Tibial nerve (tissue), 4 donors: ENCODE data around the gene VARS1. TPM values are rescaled to one million over a fixed set of nuclear protein-coding genes. Genes with fewer than 3 reads are reported as not detected.

Source experiments
- DNase-seq, 2 donors: peaks; one replicate each; pipeline ENCODE4 v3.0.0-alpha.2; 2019; ENCODE audit warnings: low spot score in 2 of 2
- H3K27ac ChIP-seq, 4 donors: fragments of 200-600 bp; sonication (generic) in 3 of 4; one replicate each; pipeline ENCODE4 v1.5.1; 2017 to 2019; ENCODE audit warnings: mild to moderate bottlenecking in 1 of 4
- H3K27me3 ChIP-seq, 2 donors: fragments of 200-600 bp; sonication (generic) in 1 of 2; one replicate each; pipeline versions ENCODE4 v1.5.1 to v1.6.0; 2017 to 2019
- H3K36me3 ChIP-seq, 3 donors: fragments of 200-600 bp; sonication (generic); one replicate each; pipeline ENCODE4 v1.5.1; 2018 to 2019
- H3K4me1 ChIP-seq, 4 donors: fragments of 200-600 bp; sonication (generic) in 3 of 4; one replicate each; pipeline ENCODE4 v1.5.1; 2017 to 2019
- H3K4me3 ChIP-seq, 4 donors: fragments of 200-600 bp; sonication (generic) in 3 of 4; one replicate each; pipeline ENCODE4 v1.5.1; 2017 to 2019; ENCODE audit warnings: mild to moderate bottlenecking in 1 of 4, moderate library complexity in 1 of 4
- H3K9me3 ChIP-seq, 4 donors: fragments of 200-600 bp; sonication (generic) in 3 of 4; one replicate each; pipeline ENCODE4 v1.5.1; 2017 to 2019
- CTCF ChIP-seq, 5 experiments: fragments of 200-600 bp in 3 of 5; fragments of 450-650 bp in 2 of 5; sonication (generic) in 3 of 5; IDR thresholded peaks; one replicate each; pipeline ENCODE4 v1.5.1; 2016 to 2019; ENCODE audit warnings: antibody characterized with exemption in 5 of 5, mild to moderate bottlenecking in 3 of 5, moderate library complexity in 2 of 5
- EP300 ChIP-seq, 2 donors: sonication (generic); formaldehyde crosslinking; IDR thresholded peaks; one replicate each; pipeline ENCODE4 v1.6.1; 2017; ENCODE audit warnings: antibody characterized with exemption in 2 of 2, mild to moderate bottlenecking in 1 of 2
- POLR2A ChIP-seq, 2 donors: fragments of 450-650 bp; IDR thresholded peaks; one replicate each; pipeline ENCODE4 v1.6.1; 2017; ENCODE audit warnings: antibody characterized with exemption in 2 of 2, mild to moderate bottlenecking in 2 of 2, moderate library complexity in 2 of 2
- WGBS, 2 donors: methylation state at CpG; one replicate each; pipeline ENCODE4 v1.1.5; 2018; 5-methylcytosine and 5-hydroxymethylcytosine counted together
- total RNA-seq, 4 donors: library from RNA; depleted of rRNA; stranded (reverse); fragments of >200 nt; gene quantifications; one replicate each; pipeline ENCODE4 v1.1.0, GENCODE V29; 2016

VARS1 gene
- total RNA-seq, 4 donors from 2014 or later, result 40.8 to 58.6 (median 50.1) TPM

- WGBS, 2 donors, result 46 to 52% methylated on average over 10 to 14 of the region's 14 CpGs
- H3K4me3 ChIP-seq, result no peak overlapping the region
These were observed 19.0 kb downstream of the VARS1 start for GRCh38 chr6:31776485-31776988.

GRCh38 chr6:31775633-31776484 is 19.7 kb downstream of the VARS1 start:
- DNase-seq, result no peak
- peaks cover 0 to 10% (median 9%) of the 10 kb centered on the region in 4 donors for H3K4me1 ChIP-seq
- no peaks in the 10 kb centered on the region for H3K9me3 ChIP-seq
- TF ChIP-seq POLR2A (IDR thresholded peaks at IDR 0.05) (no peak), EP300 (IDR thresholded peaks at IDR 0.05) (no peak), CTCF (IDR thresholded peaks at IDR 0.05) (no peak)
- no peaks in the 10 kb centered on the region for H3K27me3 ChIP-seq
- H3K4me3 ChIP-seq, result no peak overlapping the region
- H3K27ac ChIP-seq, result peak overlapping the region in 1 of 4 donors; percentile 32
- H3K36me3 ChIP-seq, result peaks cover 0 to 32% (median 15%) of the 10 kb centered on the region in 3 donors
- 86 to 91% methylated on average over 25 to 31 of the region's 32 CpGs for WGBS, 2 donors

More at GRCh38 chr6:31776485-31776988, 19.0 kb downstream of the VARS1 start:
- Histone ChIP-seq H3K36me3 (peaks cover 0 to 39% (median 19%) of the 10 kb centered on the region in 3 donors), H3K4me1 (peaks cover 0 to 10% (median 9%) of the 10 kb centered on the region in 4 donors), H3K27ac (peak overlapping the region in 2 of 4 donors; percentile 5 to 32), H3K9me3 (no peaks in the 10 kb centered on the region), H3K27me3 (no peaks in the 10 kb centered on the region)
- TF ChIP-seq POLR2A (IDR thresholded peaks at IDR 0.05) (no peak), EP300 (IDR thresholded peaks at IDR 0.05) (no peak), CTCF (IDR thresholded peaks at IDR 0.05) (no peak)
- no peak for DNase-seq

DNA sequence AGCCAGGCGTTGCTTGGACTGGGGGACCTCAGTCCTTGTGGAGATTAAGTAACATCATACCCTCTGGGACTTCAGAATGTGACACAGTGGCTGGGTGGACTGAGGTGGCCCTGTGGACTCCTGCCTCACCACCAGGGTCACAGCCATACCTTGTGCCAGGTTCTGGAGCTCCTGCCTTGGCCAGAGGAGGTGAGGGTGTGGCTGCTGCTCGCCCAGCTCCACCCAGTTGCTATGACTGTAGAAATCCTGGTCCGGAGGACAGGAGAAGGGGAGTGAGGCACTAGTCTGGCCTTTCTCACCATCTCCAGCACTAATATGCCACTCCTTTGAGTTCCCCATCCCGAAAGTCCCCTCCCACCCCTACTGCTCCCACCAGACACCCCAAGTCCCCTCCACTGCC is 20.4 kb downstream of the VARS1 start:
- peaks cover 0 to 26% (median 14%) of the 10 kb centered on the region in 3 donors for H3K36me3 ChIP-seq
- no peaks in the 10 kb centered on the region for H3K27me3 ChIP-seq
- no peak for DNase-seq
- H3K9me3 ChIP-seq, result no peaks in the 10 kb centered on the region
- 81 to 92% methylated on average over 4 of the region's 4 CpGs for WGBS, 2 donors
- peaks cover 0 to 10% (median 9%) of the 10 kb centered on the region in 4 donors for H3K4me1 ChIP-seq
- no peak overlapping the region for H3K27ac ChIP-seq
- TF ChIP-seq EP300 (IDR thresholded peaks at IDR 0.05), result no peak
- no peak for TF ChIP-seq CTCF (IDR thresholded peaks at IDR 0.05)
- no peak for TF ChIP-seq POLR2A (IDR thresholded peaks at IDR 0.05)
- no peak overlapping the region for H3K4me3 ChIP-seq

GRCh38 chr6:31771992-31772358 is 23.6 kb downstream of the VARS1 start:
- Histone ChIP-seq H3K36me3 (no peaks in the 10 kb centered on the region), H3K4me1 (peaks cover 0 to 4% (median 4%) of the 10 kb centered on the region in 4 donors), H3K27me3 (no peaks in the 10 kb centered on the region), H3K27ac (no peak overlapping the region), H3K9me3 (no peaks in the 10 kb centered on the region), H3K4me3 (no peak overlapping the region)
- no peak for DNase-seq
- TF ChIP-seq EP300 (IDR thresholded peaks at IDR 0.05) (no peak), POLR2A (IDR thresholded peaks at IDR 0.05) (no peak), CTCF (IDR thresholded peaks at IDR 0.05) (no peak)
- 63 to 64% methylated on average over 4 of the region's 4 CpGs for WGBS, 2 donors

DNA sequence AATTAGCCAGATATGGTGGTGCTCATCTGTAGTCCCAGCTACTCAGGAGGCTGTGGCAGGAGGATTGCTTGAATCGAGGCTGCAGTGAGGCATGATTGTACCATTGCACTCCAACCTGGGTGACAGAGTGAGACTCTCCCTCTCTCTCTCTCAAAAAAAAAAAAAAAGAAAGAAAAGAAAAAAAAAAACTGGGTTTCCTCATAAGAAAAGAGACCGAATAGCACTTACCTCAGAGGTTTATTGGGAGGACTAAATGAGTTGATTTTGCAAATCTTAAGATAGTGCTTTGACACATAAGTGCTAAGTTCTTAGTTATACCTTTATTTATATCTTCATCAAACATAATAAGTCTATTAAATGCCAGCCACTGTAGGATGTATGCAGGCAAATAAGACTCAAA is 24.7 kb downstream of the VARS1 start:
- H3K9me3 ChIP-seq, result no peaks in the 10 kb centered on the region
- 90 to 91% methylated on average over 2 of the region's 2 CpGs for WGBS, 2 donors
- DNase-seq, result no peak
- H3K27ac ChIP-seq, result no peak overlapping the region
- no peaks in the 10 kb centered on the region for H3K27me3 ChIP-seq
- TF ChIP-seq POLR2A (IDR thresholded peaks at IDR 0.05), result no peak
- no peak for TF ChIP-seq CTCF (IDR thresholded peaks at IDR 0.05)
- TF ChIP-seq EP300 (IDR thresholded peaks at IDR 0.05), result no peak
- peaks cover 0 to 9% (median 0%) of the 10 kb centered on the region in 4 donors for H3K4me1 ChIP-seq
- H3K4me3 ChIP-seq, result no peak overlapping the region
- no peaks in the 10 kb centered on the region for H3K36me3 ChIP-seq
